Left lung (tissue), 10 donors: ENCODE data around the gene TTF1. TPM values are rescaled to one million over a fixed set of nuclear protein-coding genes. Genes with fewer than 3 reads are reported as not detected.
"Not testable (repeated sequence)": the region's sequence is repeated elsewhere in the genome, so short reads cannot be mapped to it uniquely, and the experiment has no call there.

ENCODE experiments used
- ATAC-seq: fragments of 200-7000 bp; cut with Tn5 transposase; one replicate; pipeline ENCODE4 v1.9.1; 2020; ENCODE audit warnings: moderate library complexity
- DNase-seq, 4 donors: peaks; one replicate each; pipeline ENCODE4 v3.0.0-alpha.2; 2013 to 2020
- H3K27ac ChIP-seq, 2 donors: fragments of 200-600 bp; sonication (generic) in 1 of 2; one replicate each; pipeline versions ENCODE4 v1.5.0 to v1.8.0; 2020 to 2021
- H3K27me3 ChIP-seq, 2 donors: fragments of 200-600 bp; sonication (generic) in 1 of 2; one replicate each; pipeline versions ENCODE4 v1.5.0 to v1.8.0; 2020 to 2021
- H3K36me3 ChIP-seq, 2 donors: fragments of 200-600 bp; sonication (generic) in 1 of 2; one replicate each; pipeline versions ENCODE4 v1.5.0 to v1.8.0; 2020 to 2021
- H3K4me1 ChIP-seq, 2 donors: fragments of 200-600 bp; one replicate each; pipeline ENCODE4 v1.8.0; 2021
- H3K4me3 ChIP-seq, 2 donors: fragments of 200-600 bp; sonication (generic) in 1 of 2; one replicate each; pipeline versions ENCODE4 v1.5.0 to v1.8.0; 2020 to 2021; ENCODE audit warnings: mild to moderate bottlenecking in 1 of 2
- H3K9me3 ChIP-seq, 2 donors: fragments of 200-600 bp; sonication (generic) in 1 of 2; one replicate each; pipeline versions ENCODE4 v1.5.0 to v1.8.0; 2020 to 2021
- CTCF ChIP-seq, 2 donors: fragments of 200-600 bp; sonication (generic) in 1 of 2; IDR thresholded peaks; one replicate each; pipeline versions ENCODE4 v1.5.0 to v1.8.0; 2021; ENCODE audit warnings: antibody characterized with exemption in 2 of 2
- intact Hi-C, 2 donors: fragments of 100-400 bp; cut with DNase I; formaldehyde crosslinking; loops; one replicate each; pipeline versions ENCODE4 v1.11.2 to v1.14.2; 2022
- polyA plus RNA-seq, 6 donors: library from polyadenylated mRNA; unstranded; fragments of 120-200 nt; gene quantifications; one replicate each; pipeline ENCODE4 v1.2.1, GENCODE V29; 2013; ENCODE audit not compliant: insufficient read length in 6 of 6
- total RNA-seq, 2 donors: library from RNA; stranded (reverse); fragmentation: NEBNext Ultra II Directional; extraction: Animal tissue kit (Norgen Biotek cat#: 25700); gene quantifications; one replicate each; pipeline ENCODE4 v1.2.1, GENCODE V29; 2021
- donor health status: DM: no; HTN: yes; CAD: no.
- donor health status: DM: no; HTN: no; CAD: no.

The TTF1 gene
- total and polyA plus RNA-seq, 8 donors = 9.7 to 19.6 (median 17.2) TPM

- H3K4me3 ChIP-seq = no peak overlapping the region
- TF ChIP-seq CTCF (IDR thresholded peaks at IDR 0.05) = no peak
- ATAC-seq (no peak), DNase-seq (no peak)
- H3K4me1 ChIP-seq = peaks cover 0 to 21% of the 10 kb centered on the region in 2 donors
- no peak overlapping the region for H3K27ac ChIP-seq
- intact Hi-C loops = no loop called here
- H3K36me3 ChIP-seq = peaks cover 0 to 79% of the 10 kb centered on the region in 2 donors
- no peaks in the 10 kb centered on the region for H3K9me3 ChIP-seq
- H3K27me3 ChIP-seq = no peaks in the 10 kb centered on the region
Observed at GRCh38 chr9:132384376-132384775, 22.3 kb downstream of the TTF1 start.

GRCh38 chr9:132383462-132383883 is 23.2 kb downstream of the TTF1 start:
- intact Hi-C loops = no loop called here
- no peak overlapping the region for H3K4me3 ChIP-seq
- no peaks in the 10 kb centered on the region for H3K27me3 ChIP-seq
- H3K36me3 ChIP-seq = peaks cover 0 to 79% of the 10 kb centered on the region in 2 donors
- no peaks in the 10 kb centered on the region for H3K9me3 ChIP-seq
- peak overlapping the region in 1 of 2 donors; percentile 38 for H3K27ac ChIP-seq
- no peak for ATAC-seq
- H3K4me1 ChIP-seq = peaks cover 0 to 21% of the 10 kb centered on the region in 2 donors
- TF ChIP-seq CTCF (IDR thresholded peaks at IDR 0.05) = no peak
- DNase-seq = no peak

GRCh38 chr9:132381966-132382541 is 24.6 kb downstream of the TTF1 start:
- H3K27ac ChIP-seq = peak overlapping the region; percentile 13 to 61
- peaks cover 0 to 21% of the 10 kb centered on the region in 2 donors for H3K4me1 ChIP-seq
- no peak for DNase-seq
- peak; percentile 24 for ATAC-seq
- no peak for TF ChIP-seq CTCF (IDR thresholded peaks at IDR 0.05)
- H3K27me3 ChIP-seq = no peaks in the 10 kb centered on the region
- H3K9me3 ChIP-seq = no peaks in the 10 kb centered on the region
- peaks cover 0 to 66% of the 10 kb centered on the region in 2 donors for H3K36me3 ChIP-seq
- intact Hi-C loops = no loop called here
- no peak overlapping the region for H3K4me3 ChIP-seq

- H3K27ac ChIP-seq, intact Hi-C loops, H3K9me3 ChIP-seq, DNase-seq, H3K27me3 ChIP-seq, ATAC-seq, H3K4me3 ChIP-seq: not testable (repeated sequence)
- peaks cover 0 to 20% of the 10 kb centered on the region in 2 donors for H3K4me1 ChIP-seq
- H3K36me3 ChIP-seq = peaks cover 0 to 52% of the 10 kb centered on the region in 2 donors
Observed at GRCh38 chr9:132378416-132378815, 28.2 kb downstream of the TTF1 start.

- ATAC-seq, H3K27ac ChIP-seq, H3K4me3 ChIP-seq, DNase-seq, H3K9me3 ChIP-seq, intact Hi-C loops, H3K27me3 ChIP-seq: not testable (repeated sequence)
- peaks cover 0 to 52% of the 10 kb centered on the region in 2 donors for H3K36me3 ChIP-seq
- H3K4me1 ChIP-seq = peaks cover 0 to 20% of the 10 kb centered on the region in 2 donors
Observed at GRCh38 chr9:132377769-132378168, 28.9 kb downstream of the TTF1 start.

GRCh38 chr9:132372177-132373095 is 34.2 kb downstream of the TTF1 start:
- H3K27ac ChIP-seq = peak overlapping the region; percentile 72 to 84
- intact Hi-C loops = no loop called here
- DNase-seq = peak in 3 of 4 donors; percentile 6 to 77 (median 39)

More at GRCh38 chr9:132372177-132373095, 34.2 kb downstream of the TTF1 start:
- Histone ChIP-seq H3K36me3 (peaks cover 0 to 22% of the 10 kb centered on the region in 2 donors), H3K4me1 (peaks cover 0 to 31% of the 10 kb centered on the region in 2 donors), H3K27me3 (no peaks in the 10 kb centered on the region), H3K9me3 (no peaks in the 10 kb centered on the region), H3K4me3 (no peak overlapping the region)
- no peak for TF ChIP-seq CTCF (IDR thresholded peaks at IDR 0.05)
- ATAC-seq = peak; percentile 95
